Middle frontal gyrus (tissue), 1 donor: ENCODE measurements around the gene MAN2A1.
"Not testable (repeated sequence)": the region's sequence is repeated elsewhere in the genome, so short reads cannot be mapped to it uniquely, and the experiment has no call there.

Experiments
- DNase-seq: peaks from one replicate; pipeline ENCODE4 v3.0.0-alpha.2; 2015; ENCODE audit warnings: low spot score; ENCODE audit errors: extremely low spot score

The MAN2A1 gene

GRCh38 chr5:109863752-109864151, 174.0 kb downstream of the MAN2A1 start:
- DNase-seq = no peak

DNA sequence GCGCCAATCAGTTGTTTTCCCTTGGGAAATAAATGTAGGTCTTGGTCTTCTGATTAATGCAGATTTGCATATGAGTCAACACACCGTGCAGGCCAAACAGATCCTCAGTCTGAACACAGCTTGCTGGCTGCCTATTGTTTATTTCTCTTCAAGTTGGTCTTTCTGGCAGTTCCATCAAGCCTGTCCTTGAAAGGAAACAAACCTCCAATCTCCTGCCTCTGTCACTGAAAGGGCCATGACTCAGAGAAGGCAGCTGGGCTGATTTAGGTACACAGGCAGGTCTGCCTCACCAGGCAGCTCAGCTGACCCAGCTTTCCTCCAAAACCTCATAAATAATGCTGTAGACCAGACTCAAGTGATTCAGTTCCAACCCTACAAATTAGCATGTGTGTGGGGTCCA, 175.9 kb downstream of the MAN2A1 start:
- DNase-seq = no peak

DNA sequence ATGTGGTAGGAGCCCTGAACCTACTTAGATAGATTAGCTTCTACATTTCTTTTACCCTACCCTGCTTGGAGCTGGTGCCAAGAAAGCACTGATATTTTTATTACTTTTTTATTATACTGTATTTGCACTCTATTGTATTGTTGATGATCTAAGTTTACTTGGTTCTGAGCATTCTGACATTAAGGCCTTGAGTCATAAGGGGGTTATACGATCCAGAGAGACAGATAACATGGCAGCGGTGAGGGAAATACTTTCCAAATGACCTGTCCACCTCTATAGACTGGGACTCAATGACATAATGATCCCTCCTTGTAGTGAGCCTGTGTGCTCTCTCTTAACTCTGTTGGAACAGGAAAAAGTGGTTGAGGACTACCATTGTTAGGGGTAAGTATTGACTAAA, 176.3 kb downstream of the MAN2A1 start:
- DNase-seq = no peak

DNA sequence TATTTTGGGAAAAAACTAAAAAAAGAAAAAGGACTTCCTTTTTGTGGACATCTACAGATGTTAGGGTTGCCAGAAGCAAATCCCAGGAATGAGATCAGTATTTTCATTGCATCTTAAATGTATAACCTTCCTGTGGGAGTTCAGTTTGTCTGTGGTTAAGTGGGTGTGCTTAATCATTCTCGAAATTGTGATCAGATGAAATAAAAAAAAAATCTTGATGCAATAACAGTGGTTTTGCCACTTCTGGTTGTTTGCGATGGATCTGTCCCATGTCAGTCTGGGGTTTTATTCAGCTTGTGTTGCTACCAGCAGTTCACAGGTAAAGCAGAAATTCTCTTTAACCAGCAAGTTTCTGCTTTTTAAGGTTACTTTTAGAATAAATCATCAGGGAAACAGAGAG, 179.0 kb downstream of the MAN2A1 start:
- no peak for DNase-seq

DNA sequence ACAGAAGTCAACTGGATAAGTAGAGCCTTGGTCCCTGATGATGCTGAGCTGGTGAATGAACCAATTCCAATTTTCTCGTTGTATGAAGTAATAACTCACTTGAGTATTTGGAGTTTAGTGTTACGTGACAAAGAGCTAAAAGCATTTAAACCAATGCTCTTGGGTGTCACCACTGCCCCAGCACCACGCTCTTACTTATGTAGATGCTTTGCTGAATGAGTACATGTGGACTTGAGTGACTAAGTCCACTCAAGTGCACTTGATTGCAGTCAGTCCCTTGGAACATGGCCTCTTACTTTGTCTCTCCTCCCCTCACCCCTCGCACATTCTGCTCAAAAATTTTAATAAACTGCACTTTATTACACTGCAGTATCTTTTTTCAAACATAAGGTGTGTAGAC, 184.0 kb downstream of the MAN2A1 start:
- no peak for DNase-seq

- no peak for DNase-seq
Observed at GRCh38 chr5:109874108-109874507, 184.4 kb downstream of the MAN2A1 start.

DNA sequence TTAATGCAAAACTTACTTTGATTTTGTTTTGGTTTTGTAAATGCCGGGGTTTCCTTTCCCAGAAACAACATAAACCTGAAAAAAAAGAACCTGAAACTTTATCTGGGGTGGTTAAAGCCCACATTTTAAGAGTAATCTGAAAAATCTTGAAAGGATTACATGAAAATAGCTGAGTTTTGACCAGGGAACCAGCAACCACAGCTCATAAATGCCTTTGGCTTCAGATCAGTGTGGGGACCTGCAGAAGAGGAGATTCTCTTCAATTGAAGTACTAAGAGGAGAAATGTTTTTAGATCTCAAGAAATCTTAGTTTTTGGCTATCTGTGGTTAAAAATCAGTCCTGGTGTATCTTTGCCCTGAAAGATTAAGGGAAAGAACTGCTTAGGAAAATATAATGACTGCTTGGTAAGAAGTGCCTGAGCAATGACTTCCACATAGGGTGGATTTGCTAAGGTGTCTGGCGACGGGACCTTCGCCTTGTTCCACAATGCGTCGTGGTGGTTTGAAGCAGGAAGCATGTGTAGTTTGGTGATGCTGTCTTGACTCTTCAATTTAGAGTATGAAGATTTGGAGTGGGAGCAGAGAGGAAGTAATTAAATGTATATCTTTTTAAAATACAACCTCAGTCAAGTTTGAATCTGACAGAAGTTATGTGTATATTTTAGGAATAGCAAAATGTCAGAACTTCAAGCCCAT, 186.5 kb downstream of the MAN2A1 start:
- no peak for DNase-seq

GRCh38 chr5:109876941-109877669, 187.4 kb downstream of the MAN2A1 start:
- no peak for DNase-seq

DNA sequence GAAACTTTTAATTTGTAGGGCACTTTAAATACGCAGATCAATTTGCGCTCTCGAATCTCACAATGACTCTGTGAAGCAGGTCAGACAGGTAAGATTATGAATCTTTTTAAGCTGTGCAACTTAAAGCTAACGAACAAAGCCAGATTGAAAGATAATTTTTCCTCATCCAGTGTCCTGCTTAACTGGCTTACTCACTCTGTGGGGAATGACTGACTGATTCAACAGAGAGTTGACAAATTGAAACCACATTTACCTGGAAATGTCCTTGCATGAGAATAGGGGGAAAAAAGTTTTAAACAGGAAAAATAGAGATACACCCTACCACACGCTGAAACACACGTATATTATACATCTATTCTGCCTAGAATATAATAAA, 187.9 kb downstream of the MAN2A1 start:
- no peak for DNase-seq

GRCh38 chr5:109878887-109879286, 189.2 kb downstream of the MAN2A1 start:
- DNase-seq = no peak

DNA sequence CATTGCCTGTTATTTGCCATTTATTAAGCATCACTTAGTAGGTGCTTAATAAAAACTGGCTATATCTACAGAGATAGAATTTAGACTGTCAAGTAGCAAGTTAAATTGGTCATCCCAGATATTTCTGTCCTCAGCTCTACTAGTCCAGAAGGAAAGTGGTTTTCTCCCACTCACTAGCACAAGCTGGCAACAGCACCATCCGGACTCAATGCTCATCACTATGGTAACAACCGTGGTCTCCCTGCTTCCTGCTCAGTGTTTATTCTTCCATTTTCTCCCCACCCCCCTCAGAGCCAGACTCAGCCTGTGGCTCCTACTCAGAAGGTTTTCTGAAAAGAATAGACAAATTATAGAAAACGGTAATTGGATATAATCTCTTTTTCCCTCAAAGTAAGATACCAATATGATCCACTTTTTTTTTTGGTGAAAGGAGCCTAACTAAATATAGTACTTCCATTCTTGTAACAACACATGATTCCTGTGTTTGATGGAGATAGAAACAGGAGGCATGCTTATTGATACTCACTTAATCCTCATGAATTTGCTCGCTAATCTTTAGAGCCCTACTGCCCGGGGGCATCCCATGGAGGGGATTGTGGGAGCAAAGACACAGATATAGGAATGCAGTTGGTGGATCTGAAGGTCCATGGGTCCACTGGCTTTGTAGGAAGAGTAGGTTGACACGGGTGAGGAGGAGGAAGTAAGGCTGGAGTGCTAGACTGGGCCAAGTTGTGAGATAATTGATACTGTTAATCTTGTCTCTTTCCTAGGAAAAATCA, 191.4 kb downstream of the MAN2A1 start:
- peak; percentile 58 for DNase-seq

DNA sequence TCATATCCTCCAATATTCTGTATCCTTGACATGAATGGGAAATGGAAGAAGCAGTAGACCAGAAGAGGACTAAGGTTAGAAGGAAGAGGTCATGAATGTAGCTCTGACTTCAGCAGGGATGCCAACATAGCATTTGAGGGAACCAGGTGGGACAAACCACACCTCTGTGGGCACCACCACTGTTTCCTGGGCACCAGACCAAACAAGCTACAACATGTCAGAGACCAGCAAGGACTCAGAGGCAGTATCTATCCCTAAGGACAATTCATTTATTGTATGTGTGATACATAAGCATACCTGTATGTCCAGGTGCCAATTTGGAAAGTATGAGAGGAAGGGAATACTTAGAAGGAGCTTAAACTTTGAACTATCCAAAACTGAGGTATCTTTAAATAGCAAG, 192.8 kb downstream of the MAN2A1 start:
- DNase-seq = no peak

GRCh38 chr5:109884676-109885075, 194.9 kb downstream of the MAN2A1 start:
- no peak for DNase-seq

GRCh38 chr5:109885205-109885604, 195.5 kb downstream of the MAN2A1 start:
- no peak for DNase-seq

- DNase-seq = no peak
Observed at GRCh38 chr5:109888989-109889388, 199.3 kb downstream of the MAN2A1 start.

DNA sequence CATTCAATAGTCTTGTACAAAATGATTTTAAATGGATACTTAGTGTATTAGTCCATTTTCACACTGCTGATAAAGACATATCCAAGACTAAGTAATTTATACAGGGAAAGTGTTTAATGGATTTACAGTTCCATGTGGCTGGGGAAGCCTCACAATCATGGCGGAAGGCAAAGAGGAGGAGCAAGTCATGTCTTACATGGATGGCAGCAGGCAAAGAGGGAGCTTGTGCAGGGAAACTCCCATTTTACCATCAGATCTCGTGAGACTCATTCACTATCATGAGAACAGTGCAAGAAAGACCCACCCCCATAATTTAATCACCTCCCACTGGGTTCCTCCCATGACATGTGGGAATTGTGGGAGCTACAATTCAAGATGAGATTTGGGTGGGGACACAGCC, 203.5 kb downstream of the MAN2A1 start:
- DNase-seq = not testable (repeated sequence)

GRCh38 chr5:109898269-109899162, 208.8 kb downstream of the MAN2A1 start:
- no peak for DNase-seq

GRCh38 chr5:109899163-109899535, 209.4 kb downstream of the MAN2A1 start:
- no peak for DNase-seq

- no peak for DNase-seq
Observed at GRCh38 chr5:109900461-109900860, 210.7 kb downstream of the MAN2A1 start.

- DNase-seq = no peak
Observed at GRCh38 chr5:109900911-109901627, 211.3 kb downstream of the MAN2A1 start.

GRCh38 chr5:109901628-109901981, 211.9 kb downstream of the MAN2A1 start:
- no peak for DNase-seq
